NB4 (cell line): ENCODE measurements around the gene CARD19.

Experiments
- CTCF ChIP-seq: IDR thresholded peaks from one replicate; pipeline ENCODE4 v1.5.1; 2012; ENCODE audit warnings: low read depth, low read length
- MYC ChIP-seq: IDR thresholded peaks from 2 replicates; pipeline ENCODE4 v1.6.1; 2011; ENCODE audit warnings: low read depth, low read length
- POLR2A ChIP-seq: IDR thresholded peaks from 2 replicates; pipeline ENCODE4 v1.6.1; 2011; ENCODE audit warnings: mild to moderate bottlenecking; ENCODE audit not compliant: insufficient read length; ENCODE audit errors: extremely low read depth

GRCh38 chr9:93048566-93049448 is 47.2 kb upstream of the CARD19 start:
- TF ChIP-seq CTCF (no peak), POLR2A (no peak), MYC (no peak)
